ENCODE results near the gene HEXIM2. TPM values are rescaled to one million over a fixed set of nuclear protein-coding genes. Genes with fewer than 3 reads are reported as not detected.

HEXIM2 gene
- total and polyA plus RNA-seq, 2 of the 4 experiments (the other 2 are of a cell fraction): 4.5 to 6.1 TPM

DNA sequence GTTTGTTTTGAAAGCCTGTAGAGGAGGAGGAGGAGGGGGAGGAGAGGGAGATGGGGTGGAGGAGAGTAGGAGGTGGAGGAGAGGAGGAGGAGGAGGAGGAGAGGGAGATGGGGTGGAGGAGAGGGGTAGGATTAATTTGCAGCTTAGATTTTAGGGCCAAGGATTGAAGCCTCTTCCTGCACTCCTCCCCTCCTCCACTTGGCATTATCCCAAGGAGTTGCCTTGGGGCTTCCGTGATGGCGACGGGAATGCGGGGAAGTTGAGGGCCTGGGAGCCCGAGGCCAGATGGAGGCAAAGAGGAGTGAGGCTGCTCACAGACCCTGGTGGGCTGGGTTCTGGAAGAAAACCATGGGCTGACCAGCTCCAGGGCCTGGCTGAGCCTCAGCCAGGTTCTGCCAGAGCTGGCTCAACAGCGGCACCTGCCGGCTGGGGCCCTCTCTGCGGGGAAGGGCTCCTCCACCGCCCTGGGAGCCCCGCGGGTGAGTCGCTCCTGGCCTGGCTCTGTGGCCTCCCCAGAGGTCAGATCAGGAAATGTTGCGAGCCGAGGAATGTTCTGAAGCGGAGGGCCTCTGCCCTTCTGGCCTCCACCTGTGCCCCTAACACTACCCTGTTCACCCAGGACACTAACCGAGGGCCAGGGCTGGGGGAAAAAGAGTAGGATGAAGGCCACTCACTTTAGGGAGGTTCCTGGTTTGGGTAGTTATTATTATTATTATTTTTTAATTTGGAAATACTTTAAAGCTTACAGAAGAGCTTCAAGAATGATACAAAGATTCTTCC is 36.1 kb downstream of the HEXIM2 start:
- Histone ChIP-seq H2BK5ac (ENCODE audit: low read depth, low read length, poor library complexity, severe bottlenecking) (peak overlapping the region; percentile 71), H3K4me3 (ENCODE audit: insufficient read depth, low read depth, low read length) (no peak overlapping the region), H3K9me1 (ENCODE audit: insufficient read depth, low read length) (no peaks in the 10 kb centered on the region), H3K9me3 (ENCODE audit: control insufficient read depth, insufficient read depth, low read length) (no peaks in the 10 kb centered on the region), H3K4ac (ENCODE audit: low read depth, low read length) (peak overlapping the region; percentile 95), H2AK9ac (replicated peaks; ENCODE audit: low read depth, low read length, poor library complexity) (peak overlapping the region; percentile 7), H2AK5ac (ENCODE audit: low read depth, low read length) (peak overlapping the region; percentile 67; the same call in 1 of the 2 replicates), H3K27me3 (ENCODE audit: control insufficient read depth, insufficient read depth, low read length) (no peaks in the 10 kb centered on the region), H3K4me2 (ENCODE audit: low read depth, low read length) (peak overlapping the region; percentile 59), H3K56ac (ENCODE audit: extremely low read depth, insufficient read depth, low read length) (0 out of 2 replicates have a peak overlapping the region, but pooled peaks have one; percentile 1), H4K5ac (ENCODE audit: low read depth, low read length) (peak overlapping the region; percentile 92), H3K23ac (ENCODE audit: low read depth, low read length) (peak overlapping the region; percentile 55; the same call in 1 of the 2 replicates), H4K8ac (ENCODE audit: low read depth in 2 of 2, low read length in 2 of 2) (peak overlapping the region; percentile 60 to 96), H3K4me1 (ENCODE audit: control insufficient read depth, insufficient read depth, low read length) (peaks cover 10% of the 10 kb centered on the region), H4K91ac (ENCODE audit: insufficient read depth, low read depth, low read length) (peak overlapping the region; percentile 90), H2BK120ac (ENCODE audit: low read depth, low read length) (peak overlapping the region; percentile 89), H3K18ac (ENCODE audit: low read depth, low read length) (peak overlapping the region; percentile 74), H2BK15ac (ENCODE audit: low read depth, low read length) (peak overlapping the region; percentile 55; the same call in 1 of the 3 replicates), H3K27ac (ENCODE audit: insufficient read depth, low read length) (peak overlapping the region; percentile 60), H3K14ac (replicated peaks; ENCODE audit: low read depth, low read length) (peak overlapping the region; percentile 89), H2BK20ac (ENCODE audit: low read depth, low read length) (peak overlapping the region; percentile 72), H3K36me3 (ENCODE audit: control insufficient read depth, insufficient read depth, low read length) (no peaks in the 10 kb centered on the region), H2AFZ (replicated peaks; ENCODE audit: low read length, poor library complexity) (peak overlapping the region; percentile 98), H4K20me1 (ENCODE audit: insufficient read depth, low read length) (no peaks in the 10 kb centered on the region), H3K9ac (ENCODE audit: low read depth, low read length) (peak overlapping the region; percentile 60), H3K79me1 (ENCODE audit: low read depth in 1 of 2, low read length in 2 of 2) (no peaks in the 10 kb centered on the region)
- peak; percentile 100 for TF ChIP-seq RAD21 (IDR thresholded peaks at IDR 0.05; ENCODE audit: low read length)
- TF ChIP-seq BHLHE40 (IDR thresholded peaks at IDR 0.05; ENCODE audit: low read depth, low read length): no peak
- TF ChIP-seq POLR2A (IDR thresholded peaks at IDR 0.05; ENCODE audit: low read depth, low read length): peak; percentile 54; the same call in 1 of the 2 replicates
- no peak for TF ChIP-seq CHD1 (IDR thresholded peaks at IDR 0.05; ENCODE audit: low read depth, low read length)
- no peak for TF ChIP-seq MAFK (IDR thresholded peaks at IDR 0.05; ENCODE audit: low read depth, low read length)
- TF ChIP-seq, protein P1, sequence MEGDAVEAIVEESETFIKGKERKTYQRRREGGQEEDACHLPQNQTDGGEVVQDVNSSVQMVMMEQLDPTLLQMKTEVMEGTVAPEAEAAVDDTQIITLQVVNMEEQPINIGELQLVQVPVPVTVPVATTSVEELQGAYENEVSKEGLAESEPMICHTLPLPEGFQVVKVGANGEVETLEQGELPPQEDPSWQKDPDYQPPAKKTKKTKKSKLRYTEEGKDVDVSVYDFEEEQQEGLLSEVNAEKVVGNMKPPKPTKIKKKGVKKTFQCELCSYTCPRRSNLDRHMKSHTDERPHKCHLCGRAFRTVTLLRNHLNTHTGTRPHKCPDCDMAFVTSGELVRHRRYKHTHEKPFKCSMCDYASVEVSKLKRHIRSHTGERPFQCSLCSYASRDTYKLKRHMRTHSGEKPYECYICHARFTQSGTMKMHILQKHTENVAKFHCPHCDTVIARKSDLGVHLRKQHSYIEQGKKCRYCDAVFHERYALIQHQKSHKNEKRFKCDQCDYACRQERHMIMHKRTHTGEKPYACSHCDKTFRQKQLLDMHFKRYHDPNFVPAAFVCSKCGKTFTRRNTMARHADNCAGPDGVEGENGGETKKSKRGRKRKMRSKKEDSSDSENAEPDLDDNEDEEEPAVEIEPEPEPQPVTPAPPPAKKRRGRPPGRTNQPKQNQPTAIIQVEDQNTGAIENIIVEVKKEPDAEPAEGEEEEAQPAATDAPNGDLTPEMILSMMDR (conservative IDR thresholded peaks at IDR 0.05; ENCODE audit: low read depth, low read length): peak; percentile 100; the same call in 1 of the 2 replicates
- no peak for TF ChIP-seq CEBPB (IDR thresholded peaks at IDR 0.05; ENCODE audit: low read depth, low read length)
- TF ChIP-seq NFE2L2 (IDR thresholded peaks at IDR 0.05; ENCODE audit: low read depth, low read length): no peak
- TF ChIP-seq RFX5 (IDR thresholded peaks at IDR 0.05; ENCODE audit: low read depth, low read length): no peak
- peak; percentile 71; the same call in 1 of the 2 replicates for TF ChIP-seq MAZ (IDR thresholded peaks at IDR 0.05; ENCODE audit: borderline replicate concordance, low read depth, low read length)
- peak; percentile 96 for TF ChIP-seq SMC3 (IDR thresholded peaks at IDR 0.05; ENCODE audit: low read depth, low read length)
- TF ChIP-seq, protein P2, sequence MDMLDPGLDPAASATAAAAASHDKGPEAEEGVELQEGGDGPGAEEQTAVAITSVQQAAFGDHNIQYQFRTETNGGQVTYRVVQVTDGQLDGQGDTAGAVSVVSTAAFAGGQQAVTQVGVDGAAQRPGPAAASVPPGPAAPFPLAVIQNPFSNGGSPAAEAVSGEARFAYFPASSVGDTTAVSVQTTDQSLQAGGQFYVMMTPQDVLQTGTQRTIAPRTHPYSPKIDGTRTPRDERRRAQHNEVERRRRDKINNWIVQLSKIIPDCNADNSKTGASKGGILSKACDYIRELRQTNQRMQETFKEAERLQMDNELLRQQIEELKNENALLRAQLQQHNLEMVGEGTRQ (IDR thresholded peaks at IDR 0.05; ENCODE audit: low read depth, low read length): no peak
- in situ Hi-C loops (cut with MboI; ENCODE audit: low sequenced_read_pairs) (loop anchor here (5.0 kb wide), 1 partner anchor 60 kb away; the partner anchor contains the start of gene ACBD4), dilution Hi-C loops (cut with HindIII; ENCODE audit: low sequenced_read_pairs, unreplicated experiment) (no loop called here), intact Hi-C loops (cut with micrococcal nuclease) (loop anchor here (1.0 kb wide), 2 partner anchors 48 to 62 kb away; partner anchors contain the start of gene ACBD4)
- peak; percentile 100 for ATAC-seq (ENCODE audit: low read depth)
- ChIA-PET POLR2A (ENCODE audit: unreplicated experiment) (interaction anchor here (0.8 to 1.6 kb wide), 6 partner anchors 9 to 49 kb away, joined by 3 to 12 read pairs (median 4); partner anchors contain the start of gene HEXIM2), CTCF (interaction anchor here (0.6 to 3.3 kb wide), 22 partner anchors 9 to 377 kb away, joined by 3 to 60 read pairs (median 4); partner anchors contain the start of genes ACBD4 and HEXIM1)
- no CpG with 5 or more reads among the region's 16 CpGs for WGBS, 2 experiments (ENCODE audit: extremely low coverage in 2 of 2, insufficient read length in 1 of 2)
- BruUV-seq (replicated peaks): no TSS peak
- peak; percentile 77 for DNase-seq

Measured in IMR-90 (cell line).